ENCODE measurements around the gene KBTBD13.

- TF ChIP-seq POLR2A (IDR thresholded peaks at IDR 0.05; ENCODE audit: low read length) = no peak
- TF ChIP-seq GATA1 (IDR thresholded peaks at IDR 0.05; ENCODE audit: low read depth, low read length) = no peak
Measured at GRCh38 chr15:65038836-65039235, 37.7 kb upstream of the KBTBD13 start.
